ENCODE data around the gene SPRYD3.

The SPRYD3 gene

DNA sequence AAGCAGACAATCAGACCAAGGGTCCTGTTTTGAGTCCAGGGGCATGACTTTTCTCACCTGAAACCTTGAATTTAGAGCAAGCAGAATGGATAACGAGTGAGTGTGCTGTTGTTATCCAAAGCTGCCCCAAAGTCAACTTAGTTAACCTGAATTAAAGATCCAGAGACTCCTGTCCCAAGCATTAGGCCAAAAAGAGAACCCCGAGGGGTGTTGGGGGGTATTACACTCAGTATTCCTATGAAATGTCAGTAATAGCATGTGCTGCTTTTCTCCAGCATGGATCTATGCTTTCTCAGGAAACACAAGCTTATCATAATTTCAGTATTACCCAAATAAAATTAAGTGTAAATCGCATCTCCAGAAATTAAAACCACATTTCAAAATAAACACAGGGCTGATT is 53.9 kb downstream of the SPRYD3 start (continued):
- TF ChIP-seq, protein P1, sequence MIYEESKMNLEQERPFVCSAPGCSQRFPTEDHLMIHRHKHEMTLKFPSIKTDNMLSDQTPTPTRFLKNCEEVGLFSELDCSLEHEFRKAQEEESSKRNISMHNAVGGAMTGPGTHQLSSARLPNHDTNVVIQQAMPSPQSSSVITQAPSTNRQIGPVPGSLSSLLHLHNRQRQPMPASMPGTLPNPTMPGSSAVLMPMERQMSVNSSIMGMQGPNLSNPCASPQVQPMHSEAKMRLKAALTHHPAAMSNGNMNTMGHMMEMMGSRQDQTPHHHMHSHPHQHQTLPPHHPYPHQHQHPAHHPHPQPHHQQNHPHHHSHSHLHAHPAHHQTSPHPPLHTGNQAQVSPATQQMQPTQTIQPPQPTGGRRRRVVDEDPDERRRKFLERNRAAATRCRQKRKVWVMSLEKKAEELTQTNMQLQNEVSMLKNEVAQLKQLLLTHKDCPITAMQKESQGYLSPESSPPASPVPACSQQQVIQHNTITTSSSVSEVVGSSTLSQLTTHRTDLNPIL (CRISPR knock-in tag; IDR thresholded peaks at IDR 0.05; ENCODE audit: low read depth): no peak
- TF ChIP-seq CSRNP3 (CRISPR knock-in tag; IDR thresholded peaks at IDR 0.05): no peak
- TF ChIP-seq, protein P2, sequence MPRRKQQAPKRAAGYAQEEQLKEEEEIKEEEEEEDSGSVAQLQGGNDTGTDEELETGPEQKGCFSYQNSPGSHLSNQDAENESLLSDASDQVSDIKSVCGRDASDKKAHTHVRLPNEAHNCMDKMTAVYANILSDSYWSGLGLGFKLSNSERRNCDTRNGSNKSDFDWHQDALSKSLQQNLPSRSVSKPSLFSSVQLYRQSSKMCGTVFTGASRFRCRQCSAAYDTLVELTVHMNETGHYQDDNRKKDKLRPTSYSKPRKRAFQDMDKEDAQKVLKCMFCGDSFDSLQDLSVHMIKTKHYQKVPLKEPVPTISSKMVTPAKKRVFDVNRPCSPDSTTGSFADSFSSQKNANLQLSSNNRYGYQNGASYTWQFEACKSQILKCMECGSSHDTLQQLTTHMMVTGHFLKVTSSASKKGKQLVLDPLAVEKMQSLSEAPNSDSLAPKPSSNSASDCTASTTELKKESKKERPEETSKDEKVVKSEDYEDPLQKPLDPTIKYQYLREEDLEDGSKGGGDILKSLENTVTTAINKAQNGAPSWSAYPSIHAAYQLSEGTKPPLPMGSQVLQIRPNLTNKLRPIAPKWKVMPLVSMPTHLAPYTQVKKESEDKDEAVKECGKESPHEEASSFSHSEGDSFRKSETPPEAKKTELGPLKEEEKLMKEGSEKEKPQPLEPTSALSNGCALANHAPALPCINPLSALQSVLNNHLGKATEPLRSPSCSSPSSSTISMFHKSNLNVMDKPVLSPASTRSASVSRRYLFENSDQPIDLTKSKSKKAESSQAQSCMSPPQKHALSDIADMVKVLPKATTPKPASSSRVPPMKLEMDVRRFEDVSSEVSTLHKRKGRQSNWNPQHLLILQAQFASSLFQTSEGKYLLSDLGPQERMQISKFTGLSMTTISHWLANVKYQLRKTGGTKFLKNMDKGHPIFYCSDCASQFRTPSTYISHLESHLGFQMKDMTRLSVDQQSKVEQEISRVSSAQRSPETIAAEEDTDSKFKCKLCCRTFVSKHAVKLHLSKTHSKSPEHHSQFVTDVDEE (CRISPR knock-in tag; IDR thresholded peaks at IDR 0.05): no peak
- no peak for TF ChIP-seq BACH2 (CRISPR knock-in tag; IDR thresholded peaks at IDR 0.05; ENCODE audit: borderline replicate concordance)
- no peak for TF ChIP-seq CSDC2 (CRISPR knock-in tag; IDR thresholded peaks at IDR 0.05)

DNA sequence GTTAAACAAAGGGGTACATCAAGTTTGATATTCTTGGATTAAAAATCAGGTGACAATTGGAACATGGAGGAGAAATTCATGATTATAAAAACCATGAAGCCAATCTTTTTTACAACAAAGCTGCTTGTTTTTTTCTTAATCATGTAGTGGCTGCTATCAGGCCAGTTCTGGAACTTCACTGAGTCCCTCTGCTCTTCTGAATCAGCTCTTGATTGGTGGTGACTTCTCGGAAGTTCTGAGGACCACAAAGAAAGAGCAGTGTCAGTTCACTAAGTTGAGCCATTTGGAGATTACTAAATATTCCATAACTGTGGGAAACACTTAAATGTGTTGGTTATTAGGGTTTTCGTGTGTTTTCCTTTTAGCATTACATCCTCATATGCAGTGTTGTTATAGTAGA is 64.5 kb downstream of the SPRYD3 start:
- TF ChIP-seq, protein P1 (CRISPR knock-in tag; IDR thresholded peaks at IDR 0.05; ENCODE audit: low read depth): no peak
- no peak for TF ChIP-seq ZNF565 (CRISPR knock-in tag; conservative IDR thresholded peaks at IDR 0.05; ENCODE audit: low read depth)
- TF ChIP-seq ARNTL (CRISPR knock-in tag; IDR thresholded peaks at IDR 0.05; ENCODE audit: borderline replicate concordance, low read depth): no peak
- TF ChIP-seq TOX (CRISPR knock-in tag; IDR thresholded peaks at IDR 0.05; ENCODE audit: borderline replicate concordance): no peak
- TF ChIP-seq POU6F1 (CRISPR knock-in tag; IDR thresholded peaks at IDR 0.05; ENCODE audit: borderline replicate concordance, low read depth): no peak
- TF ChIP-seq, protein P3, sequence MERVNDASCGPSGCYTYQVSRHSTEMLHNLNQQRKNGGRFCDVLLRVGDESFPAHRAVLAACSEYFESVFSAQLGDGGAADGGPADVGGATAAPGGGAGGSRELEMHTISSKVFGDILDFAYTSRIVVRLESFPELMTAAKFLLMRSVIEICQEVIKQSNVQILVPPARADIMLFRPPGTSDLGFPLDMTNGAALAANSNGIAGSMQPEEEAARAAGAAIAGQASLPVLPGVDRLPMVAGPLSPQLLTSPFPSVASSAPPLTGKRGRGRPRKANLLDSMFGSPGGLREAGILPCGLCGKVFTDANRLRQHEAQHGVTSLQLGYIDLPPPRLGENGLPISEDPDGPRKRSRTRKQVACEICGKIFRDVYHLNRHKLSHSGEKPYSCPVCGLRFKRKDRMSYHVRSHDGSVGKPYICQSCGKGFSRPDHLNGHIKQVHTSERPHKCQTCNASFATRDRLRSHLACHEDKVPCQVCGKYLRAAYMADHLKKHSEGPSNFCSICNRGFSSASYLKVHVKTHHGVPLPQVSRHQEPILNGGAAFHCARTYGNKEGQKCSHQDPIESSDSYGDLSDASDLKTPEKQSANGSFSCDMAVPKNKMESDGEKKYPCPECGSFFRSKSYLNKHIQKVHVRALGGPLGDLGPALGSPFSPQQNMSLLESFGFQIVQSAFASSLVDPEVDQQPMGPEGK (CRISPR knock-in tag; IDR thresholded peaks at IDR 0.05; ENCODE audit: borderline replicate concordance): no peak
- TF ChIP-seq GLIS3 (CRISPR knock-in tag; IDR thresholded peaks at IDR 0.05): no peak
- TF ChIP-seq PPARA (CRISPR knock-in tag; IDR thresholded peaks at IDR 0.05; ENCODE audit: borderline replicate concordance): no peak
- no peak for TF ChIP-seq CSDC2 (CRISPR knock-in tag; IDR thresholded peaks at IDR 0.05)
- no peak for TF ChIP-seq BACH2 (CRISPR knock-in tag; IDR thresholded peaks at IDR 0.05; ENCODE audit: borderline replicate concordance)
- TF ChIP-seq ZC3H10 (CRISPR knock-in tag; IDR thresholded peaks at IDR 0.05): no peak
- TF ChIP-seq, protein P2 (CRISPR knock-in tag; IDR thresholded peaks at IDR 0.05): no peak
- no peak for TF ChIP-seq CSRNP3 (CRISPR knock-in tag; IDR thresholded peaks at IDR 0.05)
- no peak for ATAC-seq

Measured in SK-N-SH treated with all-trans-retinoic acid at 6 μM for 48 hours (cell line).